Neural progenitor cell (in vitro differentiated cells): Measurements from ENCODE around the gene PCLAF. TPM values are rescaled to one million over a fixed set of nuclear protein-coding genes. Genes with fewer than 3 reads are reported as not detected.
"Not testable (repeated sequence)": the region's sequence is repeated elsewhere in the genome, so short reads cannot be mapped to it uniquely, and the experiment has no call there.

Experiments
- DNase-seq: peaks from one replicate; pipeline ENCODE4 v3.0.0-alpha.2; 2016; ENCODE audit warnings: low spot score
- H2AFZ ChIP-seq: fragments of 200-600 bp; sonication (generic); replicated peaks from 2 replicates; pipeline ENCODE4 v1.6.1; 2016; ENCODE audit warnings: antibody characterized with exemption
- H3F3A ChIP-seq: fragments of 200-600 bp; sonication (generic); 2 replicates; pipeline ENCODE4 v1.6.1; 2016; ENCODE audit warnings: antibody characterized with exemption, low read depth
- H3K27ac ChIP-seq: fragments of 200-600 bp; sonication (generic); 2 replicates; pipeline ENCODE4 v1.5.1; 2016; ENCODE audit warnings: mild to moderate bottlenecking
- H3K27me3 ChIP-seq: fragments of 200-600 bp; sonication (generic); 2 replicates; pipeline ENCODE4 v1.6.1; 2016; ENCODE audit warnings: mild to moderate bottlenecking, moderate library complexity
- H3K36me3 ChIP-seq: fragments of 200-600 bp; sonication (generic); 2 replicates; pipeline ENCODE4 v1.5.1; 2016
- H3K4me1 ChIP-seq: fragments of 200-600 bp; sonication (generic); 2 replicates; pipeline ENCODE4 v1.6.1; 2016; ENCODE audit warnings: mixed run types
- H3K4me2 ChIP-seq: fragments of 200-600 bp; sonication (generic); 2 replicates; pipeline ENCODE4 v1.6.1; 2016
- H3K4me3 ChIP-seq: fragments of 200-600 bp; sonication (generic); 2 replicates; pipeline ENCODE4 v1.5.1; 2016
- H3K79me2 ChIP-seq: fragments of 200-600 bp; sonication (generic); 2 replicates; pipeline ENCODE4 v1.6.1; 2016; ENCODE audit warnings: low read depth
- H3K9ac ChIP-seq: fragments of 200-600 bp; sonication (generic); 2 replicates; pipeline ENCODE4 v1.6.1; 2016
- H3K9me3 ChIP-seq: fragments of 200-600 bp; sonication (generic); 2 replicates; pipeline ENCODE4 v1.5.1; 2016; ENCODE audit warnings: low read depth
- H4K20me1 ChIP-seq: fragments of 200-600 bp; sonication (generic); 2 replicates; pipeline ENCODE4 v1.6.1; 2016; ENCODE audit warnings: low read depth
- H3K27ac Mint-ChIP-seq: 3 replicates; pipeline ENCODE4 v1.8.0; 2021; ENCODE audit warnings: mixed read lengths
- H3K27me3 Mint-ChIP-seq: 2 replicates; pipeline ENCODE4 v1.8.0; 2022; ENCODE audit warnings: low read depth, mild to moderate bottlenecking, inconsistent platforms, moderate library complexity, mixed read lengths; ENCODE audit not compliant: insufficient read depth
- H3K36me3 Mint-ChIP-seq: 3 replicates; pipeline ENCODE4 v1.8.0; 2021; ENCODE audit warnings: mixed read lengths
- H3K4me1 Mint-ChIP-seq: 3 replicates; pipeline ENCODE4 v1.8.0; 2021; ENCODE audit warnings: mixed read lengths
- H3K4me3 Mint-ChIP-seq: 3 replicates; pipeline ENCODE4 v1.8.0; 2021; ENCODE audit warnings: mild to moderate bottlenecking, moderate library complexity, mixed read lengths
- H3K9me3 Mint-ChIP-seq: 3 replicates; pipeline ENCODE4 v1.8.0; 2020; ENCODE audit warnings: mixed read lengths
- CTCF ChIP-seq: fragments of 200-600 bp; sonication (generic); IDR thresholded peaks from 2 replicates; pipeline ENCODE4 v1.5.1; 2017; ENCODE audit warnings: antibody characterized with exemption, mild to moderate bottlenecking
- EZH2 ChIP-seq: fragments of 200-600 bp; sonication (generic); IDR thresholded peaks from 2 replicates; pipeline ENCODE4 v1.6.1; 2017; ENCODE audit warnings: antibody characterized with exemption, mild to moderate bottlenecking, moderate library complexity
- EZH2phosphoT487 ChIP-seq: fragments of 200-600 bp; sonication (generic); IDR thresholded peaks from 2 replicates; pipeline ENCODE4 v1.6.1; 2017; ENCODE audit warnings: antibody characterized with exemption
- total RNA-seq: library from RNA; depleted of rRNA; stranded (reverse); fragments of >200 nt; gene quantifications from 2 replicates; pipeline ENCODE4 v1.2.3, GENCODE V29; 2015; ENCODE audit warnings: low replicate concordance

Gene PCLAF
- total RNA-seq, 1 donor from 2014 or later: 220 TPM

DNA sequence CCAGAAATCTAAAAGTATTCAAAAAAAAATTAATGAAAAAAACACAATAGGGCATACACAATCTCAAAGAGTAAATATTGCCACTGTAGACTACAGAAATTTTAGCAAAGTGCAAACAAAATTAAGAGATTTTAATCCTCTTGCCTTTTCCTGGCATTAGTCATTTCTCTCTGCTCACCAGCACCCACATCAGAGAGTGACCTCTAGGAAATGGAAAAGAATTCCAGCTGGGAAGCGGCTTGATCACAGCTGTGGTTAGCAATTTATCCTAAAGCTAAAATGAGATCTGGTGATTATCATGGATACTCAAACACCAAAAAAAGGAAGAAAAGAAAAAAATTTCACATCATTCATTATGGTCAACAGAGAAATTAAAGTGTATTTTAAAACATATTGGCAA lies 32.8 kb downstream of the PCLAF start:
- Histone ChIP-seq H3K4me3 (no peak overlapping the region), H4K20me1 (no peaks in the 10 kb centered on the region), H3K9me3 (no peaks in the 10 kb centered on the region), H3K27me3 (no peaks in the 10 kb centered on the region), H2AFZ (no peak overlapping the region), H3K4me1 (no peaks in the 10 kb centered on the region), H3K4me2 (no peak overlapping the region), H3K9ac (no peak overlapping the region), H3K36me3 (peaks cover 3% of the 10 kb centered on the region), H3K79me2 (peaks cover 76% of the 10 kb centered on the region), H3K27ac (no peak overlapping the region), H3F3A (no peaks in the 10 kb centered on the region)
- Mint-ChIP-seq H3K9me3 (no peaks in the 10 kb centered on the region), H3K4me1 (peaks cover under 1% of the 10 kb centered on the region), H3K36me3 (peaks cover 5% of the 10 kb centered on the region), H3K27ac (no peak overlapping the region), H3K27me3 (no peaks in the 10 kb centered on the region), H3K4me3 (no peak overlapping the region)
- DNase-seq: no peak
- TF ChIP-seq EZH2phosphoT487 (no peak), CTCF (no peak), EZH2 (no peak)

- not testable (repeated sequence) for H3K4me2 ChIP-seq, H3K9ac ChIP-seq, H3K9me3 ChIP-seq, H3K4me3 Mint-ChIP-seq, DNase-seq, H2AFZ ChIP-seq, H3K36me3 ChIP-seq, H3K4me3 ChIP-seq, H3K9me3 Mint-ChIP-seq, H3K4me1 Mint-ChIP-seq, H3K27me3 Mint-ChIP-seq, H3K36me3 Mint-ChIP-seq, H4K20me1 ChIP-seq, H3K27me3 ChIP-seq, H3F3A ChIP-seq, H3K27ac ChIP-seq, H3K4me1 ChIP-seq, H3K27ac Mint-ChIP-seq
- H3K79me2 ChIP-seq: peaks cover 57% of the 10 kb centered on the region
Observed at GRCh38 chr15:64346242-64346641, 35.0 kb downstream of the PCLAF start.

DNA sequence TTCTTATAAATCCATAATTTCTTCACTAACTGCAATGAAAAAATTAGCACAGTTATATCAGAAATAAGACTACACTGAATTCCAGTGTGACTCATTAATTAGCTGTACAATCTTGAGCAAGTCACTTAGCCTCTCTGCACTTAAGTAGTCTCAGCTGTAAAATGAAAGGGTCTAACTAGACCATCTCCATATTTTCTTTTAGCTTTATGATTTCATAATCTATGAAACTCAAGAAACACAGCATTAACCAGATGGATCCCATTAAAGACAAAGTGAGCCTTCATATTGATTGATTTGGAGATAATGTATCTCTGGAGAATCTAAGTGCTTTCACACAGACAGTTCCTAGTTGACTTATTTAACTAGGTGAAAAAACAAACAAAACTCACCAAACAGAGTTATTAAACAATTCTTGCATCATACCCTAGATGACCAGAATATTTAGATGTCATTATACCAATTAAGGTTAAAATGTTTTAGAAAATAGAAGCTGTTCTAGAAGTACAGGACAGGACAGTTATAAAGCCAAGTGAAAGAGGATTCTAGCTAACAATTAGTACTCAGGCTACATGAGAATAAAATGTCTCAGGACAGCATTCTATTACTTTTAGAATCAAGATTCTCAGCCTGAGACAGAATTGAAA lies 36.5 kb downstream of the PCLAF start:
- H3K36me3 Mint-ChIP-seq: peaks cover 7% of the 10 kb centered on the region
- H3K79me2 ChIP-seq: peaks cover 51% of the 10 kb centered on the region
- TF ChIP-seq CTCF: no peak
- TF ChIP-seq EZH2: no peak
- no peak overlapping the region for H3K4me2 ChIP-seq
- H3K27me3 ChIP-seq: no peaks in the 10 kb centered on the region
- no peak overlapping the region for H2AFZ ChIP-seq
- peaks cover 5% of the 10 kb centered on the region for H3K4me1 Mint-ChIP-seq
- no peak overlapping the region for H3K27ac Mint-ChIP-seq
- no peaks in the 10 kb centered on the region for H3F3A ChIP-seq
- H3K9me3 Mint-ChIP-seq: no peaks in the 10 kb centered on the region
- no peak for DNase-seq
- H3K9me3 ChIP-seq: no peaks in the 10 kb centered on the region
- no peak overlapping the region for H3K27ac ChIP-seq
- H3K9ac ChIP-seq: no peak overlapping the region
- H3K4me1 ChIP-seq: no peaks in the 10 kb centered on the region
- H4K20me1 ChIP-seq: no peaks in the 10 kb centered on the region
- H3K4me3 Mint-ChIP-seq: no peak overlapping the region
- H3K36me3 ChIP-seq: peaks cover 3% of the 10 kb centered on the region
- no peak overlapping the region for H3K4me3 ChIP-seq
- no peaks in the 10 kb centered on the region for H3K27me3 Mint-ChIP-seq

GRCh38 chr15:64343841-64344240 lies 37.4 kb downstream of the PCLAF start:
- H3K9me3 Mint-ChIP-seq: no peaks in the 10 kb centered on the region
- TF ChIP-seq CTCF: no peak
- no peak for TF ChIP-seq EZH2
- no peak for TF ChIP-seq EZH2phosphoT487
- no peak overlapping the region for H2AFZ ChIP-seq
- H3K36me3 Mint-ChIP-seq: peaks cover 8% of the 10 kb centered on the region
- H3K36me3 ChIP-seq: peaks cover 3% of the 10 kb centered on the region
- no peaks in the 10 kb centered on the region for H4K20me1 ChIP-seq
- H3K4me3 Mint-ChIP-seq: no peak overlapping the region
- H3K4me1 Mint-ChIP-seq: peaks cover 5% of the 10 kb centered on the region
- peaks cover 47% of the 10 kb centered on the region for H3K79me2 ChIP-seq
- no peaks in the 10 kb centered on the region for H3K4me1 ChIP-seq
- no peak for DNase-seq
- H3K27ac ChIP-seq: no peak overlapping the region
- H3K9ac ChIP-seq: no peak overlapping the region
- H3K27me3 ChIP-seq: no peaks in the 10 kb centered on the region
- H3K4me2 ChIP-seq: no peak overlapping the region
- H3F3A ChIP-seq: no peaks in the 10 kb centered on the region
- no peaks in the 10 kb centered on the region for H3K27me3 Mint-ChIP-seq
- H3K4me3 ChIP-seq: no peak overlapping the region
- H3K27ac Mint-ChIP-seq: no peak overlapping the region
- no peaks in the 10 kb centered on the region for H3K9me3 ChIP-seq
